CD8-positive, alpha-beta memory T cell (primary cell): ENCODE data around the gene PIM1. TPM values are rescaled to one million over a fixed set of nuclear protein-coding genes. Genes with fewer than 3 reads are reported as not detected.
"Not testable (repeated sequence)": the region's sequence is repeated elsewhere in the genome, so short reads cannot be mapped to it uniquely, and the experiment has no call there.

Experiments used
- CTCF ChIA-PET: fragments of 350-600 bp; sonication (Branson Sonifier 250); formaldehyde crosslinking; loops from one replicate; lab custom pipeline; 2021; ENCODE audit warnings: antibody characterized with exemption; lab: Charles Lee
- POLR2A ChIA-PET: fragments of 350-600 bp; sonication (Branson Sonifier 250); formaldehyde crosslinking; loops from one replicate; lab custom pipeline; 2021; ENCODE audit warnings: antibody characterized with exemption; lab: Charles Lee
- DNase-seq, 5 donors: peaks; one replicate each; pipeline versions ENCODE4 v3.0.0 to v3.0.0-alpha.2; 2020 to 2022; ENCODE audit warnings: mixed read lengths in 1 of 5
- H3K27ac ChIP-seq: one replicate; pipeline ENCODE4 v1.7.0; 2013; ENCODE audit warnings: low read depth, mild to moderate bottlenecking, low read length, moderate library complexity
- H3K27me3 ChIP-seq: 2 replicates; pipeline ENCODE4 v1.7.0; 2013; ENCODE audit warnings: low read length, mild to moderate bottlenecking; ENCODE audit not compliant: insufficient read depth, poor library complexity, severe bottlenecking
- H3K36me3 ChIP-seq: 2 replicates; pipeline ENCODE4 v1.7.0; 2013; ENCODE audit warnings: mild to moderate bottlenecking, low read length, moderate library complexity; ENCODE audit not compliant: insufficient read depth
- H3K4me1 ChIP-seq: 2 replicates; pipeline ENCODE4 v1.7.0; 2013; ENCODE audit warnings: mild to moderate bottlenecking, low read length, moderate library complexity; ENCODE audit not compliant: insufficient read depth
- H3K4me3 ChIP-seq: 2 replicates; pipeline ENCODE4 v1.7.0; 2013; ENCODE audit warnings: mild to moderate bottlenecking, low read length
- H3K9me3 ChIP-seq: 2 replicates; pipeline ENCODE4 v1.7.0; 2013; ENCODE audit warnings: mild to moderate bottlenecking, low read length
- H3K27ac Mint-ChIP-seq, 8 donors: one replicate each; pipeline ENCODE4 v1.8.0; 2020 to 2021; ENCODE audit warnings: mixed read lengths in 8 of 8, mild to moderate bottlenecking in 6 of 8, inconsistent platforms in 3 of 8, moderate library complexity in 3 of 8
- H3K27me3 Mint-ChIP-seq, 2 donors: one replicate each; pipeline ENCODE4 v1.8.0; 2020 to 2021; ENCODE audit warnings: mixed read lengths in 2 of 2, mild to moderate bottlenecking in 1 of 2, moderate library complexity in 1 of 2
- H3K36me3 Mint-ChIP-seq, 3 donors: one replicate each; pipeline ENCODE4 v1.8.0; 2020 to 2021; ENCODE audit warnings: mixed read lengths in 3 of 3, inconsistent platforms in 1 of 3, mild to moderate bottlenecking in 1 of 3
- H3K4me1 Mint-ChIP-seq, 3 donors: one replicate each; pipeline ENCODE4 v1.8.0; 2020 to 2021; ENCODE audit warnings: mixed read lengths in 3 of 3, inconsistent platforms in 1 of 3, mild to moderate bottlenecking in 1 of 3
- H3K4me3 Mint-ChIP-seq, 7 donors: one replicate each; pipeline ENCODE4 v1.8.0; 2020 to 2021; ENCODE audit warnings: mixed read lengths in 7 of 7, mild to moderate bottlenecking in 6 of 7, moderate library complexity in 4 of 7, inconsistent platforms in 2 of 7
- H3K9me3 Mint-ChIP-seq, 5 donors: one replicate each; pipeline ENCODE4 v1.8.0; 2020 to 2022; ENCODE audit warnings: mixed read lengths in 5 of 5, mild to moderate bottlenecking in 3 of 5, moderate library complexity in 2 of 5, inconsistent platforms in 1 of 5
- polyA plus RNA-seq: library from polyadenylated mRNA; unstranded; fragments of 300-500 nt; fragmentation: Illumina TruSeq; gene quantifications from one replicate; pipeline ENCODE4 v1.2.3, GENCODE V29; 2021
- total RNA-seq, 2 experiments: library from RNA; stranded (reverse); gene quantifications; one replicate each; pipeline ENCODE4 v1.2.3, GENCODE V29; 2021

Gene PIM1
- total and polyA plus RNA-seq, 3 experiments from 2014 or later = 93.7 to 253 (median 99.1) TPM

GRCh38 chr6:37192666-37193065 lies 22.7 kb downstream of the PIM1 start:
- Histone ChIP-seq H3K27me3 (no peaks in the 10 kb centered on the region), H3K4me1 (peaks cover 30% of the 10 kb centered on the region), H3K36me3 (no peaks in the 10 kb centered on the region), H3K9me3 (no peaks in the 10 kb centered on the region), H3K27ac (peak overlapping the region; percentile 45), H3K4me3 (no peak overlapping the region)
- no peaks in the 10 kb centered on the region for H3K27me3 Mint-ChIP-seq
- H3K36me3 Mint-ChIP-seq = no peaks in the 10 kb centered on the region
- H3K4me3 Mint-ChIP-seq = no peak overlapping the region
- ChIA-PET CTCF (interaction anchor here (1.2 to 4.1 kb wide), 5 partner anchors 16 to 175 kb away, joined by 4 to 20 read pairs (median 6); no protein-coding TSS in a partner anchor), POLR2A (interaction anchor here (0.6 kb wide), 1 partner anchor 16 kb away, joined by 4 read pairs; no protein-coding TSS in a partner anchor)
- H3K4me1 Mint-ChIP-seq = peaks cover 31 to 43% (median 40%) of the 10 kb centered on the region in 3 donors
- peak overlapping the region in 2 of 8 donors; percentile 1 to 27 for H3K27ac Mint-ChIP-seq
- no peaks in the 10 kb centered on the region for H3K9me3 Mint-ChIP-seq
- no peak for DNase-seq

- not testable (repeated sequence) for DNase-seq, H3K4me3 Mint-ChIP-seq, H3K4me3 ChIP-seq, H3K9me3 ChIP-seq, H3K36me3 Mint-ChIP-seq, H3K27me3 Mint-ChIP-seq, H3K9me3 Mint-ChIP-seq, H3K36me3 ChIP-seq, H3K27me3 ChIP-seq
- Mint-ChIP-seq H3K27ac (peak overlapping the region in 1 of 8 donors; percentile 54), H3K4me1 (peaks cover 18 to 27% (median 25%) of the 10 kb centered on the region in 3 donors)
- H3K4me1 ChIP-seq = peaks cover 13% of the 10 kb centered on the region
- peak overlapping the region; percentile 3 for H3K27ac ChIP-seq
- ChIA-PET CTCF (interaction anchor here (1.1 to 4.1 kb wide), 3 partner anchors 14 to 177 kb away, joined by 7 to 20 read pairs (median 11); no protein-coding TSS in a partner anchor), POLR2A (interaction anchor here (1.0 kb wide), 1 partner anchor 11 kb away, joined by 3 read pairs; no protein-coding TSS in a partner anchor)
Measured at GRCh38 chr6:37194886-37195285, 24.9 kb downstream of the PIM1 start.

- H3K36me3 Mint-ChIP-seq, H3K27ac ChIP-seq, DNase-seq, H3K9me3 Mint-ChIP-seq, H3K4me3 Mint-ChIP-seq, H3K4me1 ChIP-seq, H3K4me3 ChIP-seq, POLR2A ChIA-PET, H3K36me3 ChIP-seq, H3K27me3 Mint-ChIP-seq, H3K27me3 ChIP-seq, H3K27ac Mint-ChIP-seq, H3K9me3 ChIP-seq: not testable (repeated sequence)
- CTCF ChIA-PET = interaction anchor here (1.6 to 21.6 kb wide), 2 partner anchors 24 to 173 kb away, joined by 6 to 615 read pairs; no protein-coding TSS in a partner anchor
- H3K4me1 Mint-ChIP-seq = peaks cover 16 to 33% (median 22%) of the 10 kb centered on the region in 3 donors
Measured at GRCh38 chr6:37196451-37196850, 26.5 kb downstream of the PIM1 start.

GRCh38 chr6:37200085-37200484 lies 30.1 kb downstream of the PIM1 start:
- H3K4me1 Mint-ChIP-seq = peaks cover 29 to 41% (median 31%) of the 10 kb centered on the region in 3 donors
- H3K4me3 Mint-ChIP-seq = no peak overlapping the region
- Histone ChIP-seq H3K9me3 (no peaks in the 10 kb centered on the region), H3K27me3 (no peaks in the 10 kb centered on the region), H3K36me3 (no peaks in the 10 kb centered on the region), H3K4me1 (peaks cover 29% of the 10 kb centered on the region), H3K27ac (no peak overlapping the region), H3K4me3 (no peak overlapping the region)
- no peaks in the 10 kb centered on the region for H3K27me3 Mint-ChIP-seq
- CTCF ChIA-PET = interaction anchor here (2.4 to 21.6 kb wide), 4 partner anchors 10 to 177 kb away, joined by 8 to 615 read pairs (median 22); no protein-coding TSS in a partner anchor
- H3K27ac Mint-ChIP-seq = peak overlapping the region in 3 of 8 donors; percentile 49 to 89 (median 56)
- POLR2A ChIA-PET = no interaction called here
- no peak for DNase-seq
- H3K36me3 Mint-ChIP-seq = no peaks in the 10 kb centered on the region
- H3K9me3 Mint-ChIP-seq = no peaks in the 10 kb centered on the region

- peak overlapping the region in 2 of 7 donors; percentile 25 to 62 for H3K4me3 Mint-ChIP-seq
- H3K9me3 Mint-ChIP-seq = no peaks in the 10 kb centered on the region
Measured at GRCh38 chr6:37201726-37202125, 31.8 kb downstream of the PIM1 start.

GRCh38 chr6:37202788-37203491 lies 33.0 kb downstream of the PIM1 start:
- no peaks in the 10 kb centered on the region for H3K27me3 Mint-ChIP-seq
- H3K36me3 Mint-ChIP-seq = no peaks in the 10 kb centered on the region
- H3K4me3 Mint-ChIP-seq = peak overlapping the region in 6 of 7 donors; percentile 11 to 66 (median 38)
- H3K9me3 Mint-ChIP-seq = no peaks in the 10 kb centered on the region
- CTCF ChIA-PET = interaction anchor here (1.0 to 21.6 kb wide), 5 partner anchors 7 to 180 kb away, joined by 4 to 615 read pairs (median 20); no protein-coding TSS in a partner anchor
- Histone ChIP-seq H3K27me3 (no peaks in the 10 kb centered on the region), H3K9me3 (no peaks in the 10 kb centered on the region), H3K36me3 (no peaks in the 10 kb centered on the region), H3K27ac (peak overlapping the region; percentile 0), H3K4me1 (peaks cover 41% of the 10 kb centered on the region), H3K4me3 (no peak overlapping the region)
- H3K4me1 Mint-ChIP-seq = peaks cover 48 to 61% (median 52%) of the 10 kb centered on the region in 3 donors
- peak in 1 of 5 donors; percentile 7 for DNase-seq
- POLR2A ChIA-PET = interaction anchor here (0.6 to 0.8 kb wide), 2 partner anchors 14 to 30 kb away, joined by 3 to 4 read pairs; no protein-coding TSS in a partner anchor
- H3K27ac Mint-ChIP-seq = peak overlapping the region; percentile 75 to 98 (median 90)

More at GRCh38 chr6:37201726-37202125, 31.8 kb downstream of the PIM1 start:
- Mint-ChIP-seq H3K36me3 (no peaks in the 10 kb centered on the region), H3K27ac (peak overlapping the region; percentile 57 to 93 (median 90)), H3K27me3 (no peaks in the 10 kb centered on the region), H3K4me1 (peaks cover 37 to 49% (median 40%) of the 10 kb centered on the region in 3 donors)
- peaks cover 32% of the 10 kb centered on the region for H3K4me1 ChIP-seq
- H3K4me3 ChIP-seq = peak overlapping the region; percentile 19
- ChIA-PET CTCF (interaction anchor here (1.2 to 21.6 kb wide), 6 partner anchors 9 to 435 kb away, joined by 3 to 615 read pairs (median 14); no protein-coding TSS in a partner anchor), POLR2A (interaction anchor here (0.6 to 0.8 kb wide), 3 partner anchors 29 to 1909 kb away, joined by 3 to 4 read pairs (median 3); no protein-coding TSS in a partner anchor)
- H3K9me3 ChIP-seq = no peaks in the 10 kb centered on the region
- H3K27ac ChIP-seq = peak overlapping the region; percentile 0
- H3K36me3 ChIP-seq = no peaks in the 10 kb centered on the region
- no peaks in the 10 kb centered on the region for H3K27me3 ChIP-seq
- no peak for DNase-seq

GRCh38 chr6:37204014-37204751 lies 34.2 kb downstream of the PIM1 start:
- no peak for DNase-seq
- Mint-ChIP-seq H3K4me1 (peaks cover 52 to 71% (median 61%) of the 10 kb centered on the region in 3 donors), H3K4me3 (no peak overlapping the region), H3K27ac (peak overlapping the region in 7 of 8 donors; percentile 11 to 85 (median 34)), H3K27me3 (no peaks in the 10 kb centered on the region), H3K36me3 (no peaks in the 10 kb centered on the region), H3K9me3 (no peaks in the 10 kb centered on the region)
- POLR2A ChIA-PET = no interaction called here
- H3K36me3 ChIP-seq = no peaks in the 10 kb centered on the region
- CTCF ChIA-PET = interaction anchor here (1.4 to 21.6 kb wide), 4 partner anchors 17 to 181 kb away, joined by 3 to 615 read pairs (median 110); partner anchors contain the start of gene PIM1
- H3K9me3 ChIP-seq = no peaks in the 10 kb centered on the region
- peak overlapping the region; percentile 67 for H3K27ac ChIP-seq
- H3K4me1 ChIP-seq = peaks cover 52% of the 10 kb centered on the region
- H3K27me3 ChIP-seq = no peaks in the 10 kb centered on the region
- no peak overlapping the region for H3K4me3 ChIP-seq
